ENCODE data around the gene FRRS1.

DNA sequence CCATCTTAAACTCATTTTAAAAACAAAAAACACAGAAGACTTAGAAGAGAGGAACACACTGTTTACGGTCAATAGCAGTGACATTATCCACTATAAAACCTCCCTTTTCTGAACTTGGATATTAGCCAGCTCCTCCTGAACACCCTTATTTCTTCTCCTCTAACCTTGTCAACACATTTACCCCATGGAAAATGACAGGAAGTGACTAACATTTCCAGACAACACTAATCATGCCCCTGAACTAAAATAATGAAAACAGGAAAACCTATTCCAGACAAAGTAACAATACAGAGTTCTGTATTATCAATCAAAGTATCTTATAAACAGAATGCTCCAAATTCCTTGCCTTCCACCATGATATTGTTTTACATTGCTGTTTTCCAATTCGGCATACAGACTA is 75.3 kb downstream of the FRRS1 start:
- TF ChIP-seq, protein P1, sequence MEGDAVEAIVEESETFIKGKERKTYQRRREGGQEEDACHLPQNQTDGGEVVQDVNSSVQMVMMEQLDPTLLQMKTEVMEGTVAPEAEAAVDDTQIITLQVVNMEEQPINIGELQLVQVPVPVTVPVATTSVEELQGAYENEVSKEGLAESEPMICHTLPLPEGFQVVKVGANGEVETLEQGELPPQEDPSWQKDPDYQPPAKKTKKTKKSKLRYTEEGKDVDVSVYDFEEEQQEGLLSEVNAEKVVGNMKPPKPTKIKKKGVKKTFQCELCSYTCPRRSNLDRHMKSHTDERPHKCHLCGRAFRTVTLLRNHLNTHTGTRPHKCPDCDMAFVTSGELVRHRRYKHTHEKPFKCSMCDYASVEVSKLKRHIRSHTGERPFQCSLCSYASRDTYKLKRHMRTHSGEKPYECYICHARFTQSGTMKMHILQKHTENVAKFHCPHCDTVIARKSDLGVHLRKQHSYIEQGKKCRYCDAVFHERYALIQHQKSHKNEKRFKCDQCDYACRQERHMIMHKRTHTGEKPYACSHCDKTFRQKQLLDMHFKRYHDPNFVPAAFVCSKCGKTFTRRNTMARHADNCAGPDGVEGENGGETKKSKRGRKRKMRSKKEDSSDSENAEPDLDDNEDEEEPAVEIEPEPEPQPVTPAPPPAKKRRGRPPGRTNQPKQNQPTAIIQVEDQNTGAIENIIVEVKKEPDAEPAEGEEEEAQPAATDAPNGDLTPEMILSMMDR (IDR thresholded peaks at IDR 0.05; ENCODE audit: low read depth, low read length) = no peak
- no peak for TF ChIP-seq EZH2phosphoT487 (IDR thresholded peaks at IDR 0.05; ENCODE audit: low read depth)

Data from OCI-LY3 (cell line).